ENCODE results near the gene CAMK2D.

DNA sequence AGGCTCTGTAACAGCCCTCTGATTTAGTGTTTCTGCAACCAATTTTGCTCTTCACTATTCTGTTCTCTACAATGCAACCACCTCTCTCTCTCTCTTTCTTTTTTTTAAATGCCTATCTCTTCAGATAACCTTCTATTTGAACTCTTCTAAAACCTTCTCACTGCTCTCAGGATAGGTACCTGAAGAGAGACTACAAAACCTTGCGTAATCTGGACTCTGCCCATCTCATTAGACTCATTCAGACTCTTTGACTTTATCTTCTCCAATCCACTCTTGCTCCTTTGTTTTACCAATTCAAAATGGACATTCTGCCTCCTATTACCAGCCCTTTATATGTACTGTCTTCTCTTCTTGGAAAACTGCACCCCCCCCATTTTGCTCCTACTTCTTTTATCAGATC is 291.6 kb downstream of the CAMK2D start:
- TF ChIP-seq, protein P1, sequence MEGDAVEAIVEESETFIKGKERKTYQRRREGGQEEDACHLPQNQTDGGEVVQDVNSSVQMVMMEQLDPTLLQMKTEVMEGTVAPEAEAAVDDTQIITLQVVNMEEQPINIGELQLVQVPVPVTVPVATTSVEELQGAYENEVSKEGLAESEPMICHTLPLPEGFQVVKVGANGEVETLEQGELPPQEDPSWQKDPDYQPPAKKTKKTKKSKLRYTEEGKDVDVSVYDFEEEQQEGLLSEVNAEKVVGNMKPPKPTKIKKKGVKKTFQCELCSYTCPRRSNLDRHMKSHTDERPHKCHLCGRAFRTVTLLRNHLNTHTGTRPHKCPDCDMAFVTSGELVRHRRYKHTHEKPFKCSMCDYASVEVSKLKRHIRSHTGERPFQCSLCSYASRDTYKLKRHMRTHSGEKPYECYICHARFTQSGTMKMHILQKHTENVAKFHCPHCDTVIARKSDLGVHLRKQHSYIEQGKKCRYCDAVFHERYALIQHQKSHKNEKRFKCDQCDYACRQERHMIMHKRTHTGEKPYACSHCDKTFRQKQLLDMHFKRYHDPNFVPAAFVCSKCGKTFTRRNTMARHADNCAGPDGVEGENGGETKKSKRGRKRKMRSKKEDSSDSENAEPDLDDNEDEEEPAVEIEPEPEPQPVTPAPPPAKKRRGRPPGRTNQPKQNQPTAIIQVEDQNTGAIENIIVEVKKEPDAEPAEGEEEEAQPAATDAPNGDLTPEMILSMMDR (IDR thresholded peaks at IDR 0.05), result no peak
- no peak for TF ChIP-seq POLR2AphosphoS5 (IDR thresholded peaks at IDR 0.05; ENCODE audit: insufficient read depth in 1 of 2, low read depth in 1 of 2)
- no peak for TF ChIP-seq POLR2A (IDR thresholded peaks at IDR 0.05)
